KG1 (cell line): ENCODE results near the gene ADAMTS20.

Experiments
- DNase-seq: peaks from one replicate; lab custom pipeline; 2025; lab: John Stamatoyannopoulos, UW

The ADAMTS20 gene

GRCh38 chr12:43316520-43316919 lies 235.5 kb downstream of the ADAMTS20 start:
- DNase-seq, result no peak

GRCh38 chr12:43315961-43316360 lies 236.0 kb downstream of the ADAMTS20 start:
- DNase-seq, result no peak

- no peak for DNase-seq
Measured at GRCh38 chr12:43312991-43313505, 239.0 kb downstream of the ADAMTS20 start.

- no peak for DNase-seq
Measured at GRCh38 chr12:43310596-43310995, 241.4 kb downstream of the ADAMTS20 start.

GRCh38 chr12:43309959-43310358 lies 242.0 kb downstream of the ADAMTS20 start:
- DNase-seq, result peak; percentile 33

GRCh38 chr12:43308776-43309175 lies 243.2 kb downstream of the ADAMTS20 start:
- no peak for DNase-seq

- DNase-seq, result no peak
Measured at GRCh38 chr12:43307126-43307525, 244.9 kb downstream of the ADAMTS20 start.

DNA sequence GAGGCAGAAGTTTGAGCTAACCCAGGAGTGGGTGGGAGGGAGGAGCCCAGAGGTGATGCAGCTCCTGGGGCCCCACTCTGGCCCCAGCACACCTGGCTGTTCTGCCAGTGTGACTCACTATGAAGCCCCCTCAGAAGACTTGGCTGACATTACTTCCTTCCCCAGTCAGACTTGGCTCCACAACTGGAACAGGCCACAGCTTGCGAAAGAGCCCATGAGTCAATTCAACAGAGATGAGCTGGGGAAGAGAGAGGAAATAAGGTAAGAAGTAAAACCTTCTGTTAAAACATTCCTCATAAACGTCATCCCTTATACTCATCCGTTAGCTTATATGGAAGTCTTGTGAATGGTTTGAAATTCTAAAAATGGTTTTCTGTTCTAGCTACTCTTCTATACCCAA lies 245.9 kb downstream of the ADAMTS20 start:
- DNase-seq, result peak; percentile 39

DNA sequence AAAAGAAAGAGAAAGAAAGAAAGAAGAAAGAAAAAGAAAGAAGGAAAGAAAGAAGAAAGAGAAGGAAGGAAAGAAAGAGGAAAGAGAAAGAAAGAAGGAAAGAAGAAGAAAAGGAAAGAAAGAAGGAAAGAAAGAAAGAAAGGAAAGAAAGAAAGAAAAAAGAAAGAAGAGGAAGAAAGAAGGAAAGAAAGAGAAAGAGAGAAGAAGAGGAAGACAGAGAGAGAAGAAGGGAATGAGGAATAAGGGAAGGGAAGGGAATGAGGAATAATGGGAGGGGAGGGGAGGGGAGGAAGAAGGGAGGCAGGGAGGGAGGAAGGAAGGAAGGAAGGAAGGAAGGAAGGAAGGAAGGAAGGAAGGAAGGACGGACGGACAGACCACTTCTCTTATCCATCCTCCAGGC lies 246.9 kb downstream of the ADAMTS20 start:
- no peak for DNase-seq
